ENCODE data around the gene GCH1.
"Not testable (repeated sequence)": the region's sequence is repeated elsewhere in the genome, so short reads cannot be mapped to it uniquely, and the experiment has no call there.

Gene GCH1

DNA sequence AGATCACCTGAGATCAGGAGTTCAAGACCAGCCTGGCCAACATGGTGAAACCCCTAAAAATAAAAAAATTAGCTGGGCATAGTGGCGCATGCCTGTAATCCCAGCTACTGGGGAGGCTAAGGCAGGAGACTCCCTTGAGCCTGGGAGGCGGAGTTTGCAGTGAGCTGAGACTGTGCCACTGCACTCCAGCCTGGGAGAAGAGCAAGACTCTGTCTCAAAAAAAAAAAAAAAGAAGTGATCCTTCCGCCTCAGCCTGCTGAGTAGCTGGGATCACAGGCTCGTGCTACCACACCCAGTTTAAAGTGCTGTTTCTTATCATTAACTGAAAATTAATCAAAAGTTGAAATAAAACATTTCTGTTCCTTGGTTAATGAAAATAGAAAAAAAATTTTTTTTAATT is 6.3 kb upstream of the GCH1 start:
- not testable (repeated sequence) for DNase-seq (ENCODE audit: low read depth, low spot score)

DNA sequence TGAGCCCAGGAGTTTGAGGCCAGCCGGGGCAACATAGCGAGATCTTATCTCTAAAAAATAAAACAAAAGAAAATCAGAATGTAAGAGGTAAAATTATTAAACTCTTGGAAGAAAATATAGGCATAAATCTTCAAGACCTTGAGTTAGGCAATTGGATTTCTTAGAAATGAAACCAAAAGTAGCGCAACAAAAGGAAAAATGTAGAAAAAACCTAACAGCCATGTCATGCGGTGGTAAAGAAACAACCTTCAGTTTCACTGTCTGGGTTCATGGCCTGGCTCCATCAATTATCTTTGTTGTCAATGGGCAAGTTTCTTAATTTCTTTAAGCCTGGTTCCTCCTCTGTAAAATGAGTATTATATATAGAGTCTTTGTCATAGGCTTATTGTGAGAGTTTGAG is 5.6 kb upstream of the GCH1 start:
- no peak for DNase-seq (ENCODE audit: low read depth, low spot score)

GRCh38 chr14:54906075-54906474 is 3.4 kb upstream of the GCH1 start:
- no peak for DNase-seq (ENCODE audit: low read depth, low spot score)

DNA sequence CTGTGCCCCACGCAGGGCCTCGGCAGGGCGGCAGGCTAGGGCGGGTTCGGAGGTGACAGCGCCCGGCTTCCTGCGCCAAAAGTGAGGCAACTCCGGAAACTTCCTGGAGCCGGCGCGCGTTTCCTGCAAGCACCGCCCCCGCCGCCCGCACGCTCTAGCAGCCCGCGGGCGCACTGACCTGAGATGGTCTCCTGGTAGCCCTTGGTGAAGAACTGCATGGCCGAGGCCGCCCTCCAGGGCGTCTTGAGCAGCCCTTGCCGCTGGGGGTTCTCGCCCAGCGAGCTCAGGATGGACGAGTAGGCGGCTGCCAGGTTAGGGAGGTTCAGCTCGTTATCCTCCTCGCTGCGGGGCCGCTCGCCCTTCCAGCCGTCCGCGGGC is 494 bp downstream of the GCH1 start:
- DNase-seq (ENCODE audit: low read depth, low spot score): no peak

GRCh38 chr14:54901380-54902142 is 1.1 kb downstream of the GCH1 start:
- no peak for DNase-seq (ENCODE audit: low read depth, low spot score)

DNA sequence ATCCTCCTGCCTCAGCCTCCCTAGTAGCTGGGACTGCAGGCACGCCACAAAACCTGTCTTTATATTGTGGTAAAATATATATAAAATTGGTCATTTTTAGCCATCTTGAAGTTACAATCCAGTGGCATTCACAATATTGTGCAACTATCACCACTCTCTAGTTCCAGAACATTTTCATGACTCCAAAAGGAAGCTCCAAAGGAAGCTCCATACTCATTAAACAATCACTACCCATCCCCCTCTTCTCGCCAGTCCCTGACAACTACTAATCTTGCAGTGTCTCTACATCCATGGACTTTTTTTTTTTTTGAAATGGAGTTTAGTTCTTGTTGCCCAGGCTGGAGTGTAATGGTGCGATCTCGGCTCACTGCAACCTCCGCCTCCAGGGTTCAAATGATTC is 3.1 kb downstream of the GCH1 start:
- DNase-seq (ENCODE audit: low read depth, low spot score): no peak

DNA sequence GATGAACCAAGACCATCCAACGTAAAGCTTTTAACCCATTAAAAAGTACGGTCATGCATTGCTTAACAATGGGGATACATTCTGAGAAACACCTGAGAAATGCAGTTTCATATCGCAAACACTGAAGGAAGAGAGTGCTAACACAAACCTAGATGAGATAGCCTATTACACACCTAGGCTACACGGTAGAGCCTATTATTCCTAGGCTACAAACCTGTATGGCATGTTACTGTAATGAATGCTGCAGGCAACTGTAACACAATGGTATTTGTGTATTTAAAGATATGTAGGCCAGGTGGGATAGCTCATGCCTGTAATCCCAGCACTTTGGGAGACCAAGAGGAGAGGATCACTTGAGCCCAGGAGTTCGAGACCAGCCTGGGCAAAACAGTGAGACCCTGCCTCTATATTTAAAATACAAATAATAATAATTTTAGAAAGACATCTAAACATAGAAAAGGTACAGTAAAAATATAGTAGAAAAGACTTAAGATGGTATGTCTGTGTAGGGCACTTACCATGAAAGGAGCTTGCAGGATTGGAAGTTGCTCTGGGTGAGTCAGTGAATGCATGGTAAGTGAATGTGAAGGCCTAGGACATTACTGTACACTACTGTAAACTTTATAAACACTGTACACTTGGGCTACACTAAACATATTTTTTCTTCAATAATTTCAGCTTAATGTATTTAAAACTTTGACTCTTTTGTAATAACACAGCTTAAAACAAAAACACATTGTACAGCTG is 4.6 kb downstream of the GCH1 start:
- not testable (repeated sequence) for DNase-seq (ENCODE audit: low read depth, low spot score)

DNA sequence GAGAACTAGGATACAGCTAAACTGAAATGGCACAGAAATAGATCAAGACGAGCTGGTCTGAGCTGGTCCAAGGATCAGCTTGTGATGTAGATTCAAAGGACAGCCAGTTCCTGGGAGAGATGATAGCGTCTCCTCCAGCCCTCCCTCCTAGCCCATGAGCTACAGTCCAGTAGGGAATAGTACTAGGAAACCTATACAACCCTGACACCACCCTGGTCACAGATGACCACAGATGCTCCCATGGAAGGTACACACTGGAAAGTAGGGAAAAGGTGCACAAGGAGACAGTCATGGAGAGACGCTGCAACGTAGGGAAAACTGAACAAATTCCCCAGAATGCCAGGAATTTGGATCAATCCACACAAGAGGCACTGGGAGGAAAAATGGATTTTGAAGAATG is 6.9 kb downstream of the GCH1 start:
- no peak for DNase-seq (ENCODE audit: low read depth, low spot score)

DNA sequence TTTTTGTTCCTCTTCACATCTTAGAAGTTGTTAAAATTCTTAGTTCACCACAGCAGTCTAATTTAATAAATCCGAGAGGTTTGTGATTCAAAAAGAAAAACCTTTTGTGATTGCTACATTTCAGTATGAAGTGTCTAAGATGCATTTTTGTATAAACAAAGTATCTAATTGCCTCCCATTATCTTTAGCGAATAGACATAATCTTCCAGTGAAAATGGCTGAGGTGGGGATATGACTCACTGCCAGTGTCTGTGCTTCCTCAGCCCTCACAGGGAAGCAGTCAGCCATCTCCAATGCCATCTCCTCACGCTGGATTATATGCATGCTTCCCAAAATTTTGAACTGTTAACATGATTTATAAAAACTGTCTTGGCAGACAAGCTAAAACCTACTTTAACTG is 7.6 kb downstream of the GCH1 start:
- no peak for DNase-seq (ENCODE audit: low read depth, low spot score)

- no peak for DNase-seq (ENCODE audit: low read depth, low spot score)
Measured at GRCh38 chr14:54893151-54893760, 9.4 kb downstream of the GCH1 start.

- DNase-seq (ENCODE audit: low read depth, low spot score): no peak
Measured at GRCh38 chr14:54891471-54892245, 11.0 kb downstream of the GCH1 start.

DNA sequence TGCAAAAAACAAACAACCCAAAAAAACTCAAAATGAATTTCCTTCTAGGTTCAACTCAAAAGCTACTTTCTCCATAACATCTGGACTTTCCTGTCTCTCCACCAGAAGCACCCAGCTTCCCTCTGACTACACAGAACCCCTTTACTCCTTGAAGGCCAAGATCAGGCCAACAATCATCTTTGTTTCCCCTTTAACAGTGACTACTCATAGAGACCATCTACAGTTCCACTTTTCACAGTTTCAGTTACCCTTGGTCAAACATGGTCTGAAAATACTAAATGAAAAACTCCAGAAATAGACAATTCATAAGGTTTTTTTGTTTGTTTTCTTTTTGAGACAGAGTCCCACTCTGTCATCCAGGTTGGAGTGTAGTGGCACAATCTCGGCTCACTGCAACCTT is 11.8 kb downstream of the GCH1 start:
- DNase-seq (ENCODE audit: low read depth, low spot score): no peak

DNA sequence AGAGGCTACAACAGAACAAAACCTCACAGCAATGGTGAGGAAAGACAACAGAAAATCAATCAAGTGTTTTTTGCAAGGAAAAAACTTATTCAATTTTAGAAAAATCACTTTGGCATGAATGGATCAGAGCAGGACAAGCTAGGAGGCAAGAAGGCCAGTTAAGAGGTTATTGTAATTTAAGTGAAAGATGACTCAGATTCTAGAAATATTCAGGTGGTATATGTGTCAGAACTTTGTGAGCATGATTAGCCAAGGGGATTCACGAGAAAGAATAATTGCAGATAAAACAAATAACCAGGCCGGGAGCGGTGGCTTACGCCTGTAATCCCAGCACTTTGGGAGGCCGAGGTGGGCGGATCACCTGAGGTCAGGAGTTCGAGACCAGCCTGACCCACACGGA is 12.7 kb downstream of the GCH1 start:
- no peak for DNase-seq (ENCODE audit: low read depth, low spot score)

DNA sequence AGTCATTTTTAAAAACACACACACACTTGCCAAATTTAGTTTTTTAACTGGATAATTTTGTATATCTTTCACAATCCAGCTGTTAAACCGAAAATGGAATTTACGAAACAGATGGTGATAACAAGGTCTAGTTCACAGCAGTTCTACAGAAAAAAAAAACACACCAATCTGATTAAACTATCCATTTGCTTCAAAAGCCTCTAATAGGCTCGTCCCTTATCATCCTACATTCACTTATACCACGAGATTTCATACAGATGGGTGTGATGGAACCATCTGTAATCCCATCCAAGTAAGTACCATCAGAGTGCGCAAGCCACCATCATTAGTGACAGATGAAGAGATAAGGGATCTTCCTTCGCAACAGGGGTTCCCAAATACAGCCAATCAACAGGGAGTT is 20.1 kb downstream of the GCH1 start:
- no peak for DNase-seq (ENCODE audit: low read depth, low spot score)

- DNase-seq (ENCODE audit: low read depth, low spot score): no peak
Measured at GRCh38 chr14:54881761-54882401, 20.7 kb downstream of the GCH1 start.

DNA sequence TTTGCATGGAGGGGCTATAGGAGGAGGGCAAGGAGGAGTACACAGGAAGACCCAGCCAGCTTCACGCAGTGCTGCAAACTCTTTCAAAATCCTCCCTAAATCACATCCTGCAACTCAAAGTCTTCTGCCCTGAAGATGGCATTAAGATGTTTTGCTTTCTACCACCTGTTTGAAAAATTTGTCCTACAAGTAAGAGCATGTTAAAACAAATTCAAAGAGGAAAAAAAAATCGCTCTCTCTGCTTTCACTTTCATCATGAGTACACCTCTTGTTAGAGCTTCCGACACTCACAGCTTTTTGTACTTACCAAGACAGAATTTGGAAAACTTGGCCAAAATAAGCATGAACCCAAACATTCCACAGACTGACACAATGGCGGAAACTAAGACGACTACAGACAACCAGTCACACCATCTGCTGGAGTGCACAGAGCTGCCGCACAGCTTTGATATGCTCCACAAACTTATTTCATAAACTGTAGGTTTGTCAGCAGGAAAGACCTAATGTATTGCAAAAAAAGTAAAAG is 21.3 kb downstream of the GCH1 start:
- no peak for DNase-seq (ENCODE audit: low read depth, low spot score)

GRCh38 chr14:54877703-54878021 is 25.0 kb downstream of the GCH1 start:
- DNase-seq (ENCODE audit: low read depth, low spot score): no peak

DNA sequence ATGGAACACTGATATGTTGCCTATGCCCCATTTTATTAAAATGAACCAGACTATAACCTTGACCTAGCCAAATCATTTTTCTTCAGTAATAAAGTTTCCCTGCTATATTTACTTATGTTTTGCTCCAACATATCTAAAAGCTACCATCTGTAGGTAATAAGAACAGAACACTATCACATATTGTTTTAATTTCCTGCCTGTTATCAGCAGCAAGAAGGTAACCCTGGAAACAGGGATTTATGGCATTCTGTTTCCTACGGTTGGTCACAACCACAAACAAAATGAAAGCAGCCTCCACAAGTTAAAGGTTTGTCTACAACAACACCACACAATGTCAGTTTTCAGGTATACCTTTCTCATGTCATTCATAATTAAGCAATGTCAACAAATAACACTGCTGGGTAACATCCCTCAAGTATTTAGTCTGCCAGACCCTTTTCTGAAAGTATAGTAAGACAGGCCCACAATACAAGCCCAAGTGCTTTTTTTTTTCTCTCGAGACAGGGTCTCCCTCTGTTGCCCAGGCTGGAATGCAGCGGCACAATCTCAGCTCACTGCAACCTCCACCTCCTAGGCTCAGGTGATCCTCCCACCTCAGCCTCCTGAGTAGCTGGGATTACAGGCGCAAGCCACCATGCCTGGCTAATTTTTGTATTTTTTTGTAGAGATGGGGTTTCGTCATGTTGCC is 25.5 kb downstream of the GCH1 start:
- DNase-seq (ENCODE audit: low read depth, low spot score): no peak

GRCh38 chr14:54875648-54876047 is 27.0 kb downstream of the GCH1 start:
- not testable (repeated sequence) for DNase-seq (ENCODE audit: low read depth, low spot score)

- DNase-seq (ENCODE audit: low read depth, low spot score): not testable (repeated sequence)
Measured at GRCh38 chr14:54870154-54871090, 32.2 kb downstream of the GCH1 start.
